ENCODE data around the gene ZNF425. TPM values are rescaled to one million over a fixed set of nuclear protein-coding genes. Genes with fewer than 3 reads are reported as not detected.

Gene ZNF425
- total RNA-seq, 1 donor from 2014 or later: 3.7 TPM

DNA sequence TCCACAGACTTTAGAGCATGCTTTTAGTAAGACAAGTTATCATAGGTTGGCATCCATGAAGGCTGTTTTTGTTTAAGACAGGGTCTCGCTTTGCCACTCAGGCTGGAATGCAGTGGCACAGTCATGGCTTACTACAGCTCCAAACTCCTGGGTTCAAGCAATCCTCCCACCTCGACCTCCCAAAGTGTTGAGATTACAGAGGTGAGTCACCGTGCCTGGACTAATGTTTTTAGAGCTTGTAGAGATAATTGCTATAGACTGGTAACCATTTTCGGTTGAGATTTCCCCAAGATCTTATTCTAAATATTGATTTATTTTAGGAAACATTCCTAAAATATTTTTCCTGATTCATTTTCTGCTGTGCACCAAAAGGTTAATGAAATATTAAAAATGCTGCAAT is 15.8 kb upstream of the ZNF425 start:
- Histone ChIP-seq H3K27me3 (ENCODE audit: control insufficient read depth, insufficient read depth, low read length) (no peaks in the 10 kb centered on the region), H3K4me3 (ENCODE audit: low read depth, low read length) (no peak overlapping the region), H3K36me3 (ENCODE audit: control insufficient read depth, insufficient read depth, low read length) (no peaks in the 10 kb centered on the region)
- TF ChIP-seq, protein P1, sequence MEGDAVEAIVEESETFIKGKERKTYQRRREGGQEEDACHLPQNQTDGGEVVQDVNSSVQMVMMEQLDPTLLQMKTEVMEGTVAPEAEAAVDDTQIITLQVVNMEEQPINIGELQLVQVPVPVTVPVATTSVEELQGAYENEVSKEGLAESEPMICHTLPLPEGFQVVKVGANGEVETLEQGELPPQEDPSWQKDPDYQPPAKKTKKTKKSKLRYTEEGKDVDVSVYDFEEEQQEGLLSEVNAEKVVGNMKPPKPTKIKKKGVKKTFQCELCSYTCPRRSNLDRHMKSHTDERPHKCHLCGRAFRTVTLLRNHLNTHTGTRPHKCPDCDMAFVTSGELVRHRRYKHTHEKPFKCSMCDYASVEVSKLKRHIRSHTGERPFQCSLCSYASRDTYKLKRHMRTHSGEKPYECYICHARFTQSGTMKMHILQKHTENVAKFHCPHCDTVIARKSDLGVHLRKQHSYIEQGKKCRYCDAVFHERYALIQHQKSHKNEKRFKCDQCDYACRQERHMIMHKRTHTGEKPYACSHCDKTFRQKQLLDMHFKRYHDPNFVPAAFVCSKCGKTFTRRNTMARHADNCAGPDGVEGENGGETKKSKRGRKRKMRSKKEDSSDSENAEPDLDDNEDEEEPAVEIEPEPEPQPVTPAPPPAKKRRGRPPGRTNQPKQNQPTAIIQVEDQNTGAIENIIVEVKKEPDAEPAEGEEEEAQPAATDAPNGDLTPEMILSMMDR (IDR thresholded peaks at IDR 0.05; ENCODE audit: insufficient read depth, low read length, severe bottlenecking): no peak
- DNase-seq (ENCODE audit: low read depth): no peak
- FAIRE-seq: no peak

DNA sequence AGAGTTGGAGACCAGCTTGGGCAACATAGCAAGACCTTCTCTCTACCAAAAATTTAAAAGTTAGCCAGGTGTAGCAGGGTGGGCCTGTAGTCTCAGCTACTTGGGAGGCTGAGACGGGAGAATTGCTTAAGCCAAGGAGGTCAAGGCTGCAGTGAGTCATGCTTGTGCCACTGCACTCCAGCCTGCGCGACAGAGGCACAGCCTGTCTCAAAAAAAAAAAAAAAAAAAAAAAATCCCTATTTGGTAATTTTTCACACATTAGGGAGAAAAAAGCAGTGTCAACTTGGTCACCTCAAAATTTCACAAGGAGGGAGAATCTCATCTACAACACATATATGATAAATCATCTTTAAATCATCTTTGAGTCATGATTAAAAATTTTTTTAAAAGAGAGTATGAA is 14.7 kb upstream of the ZNF425 start:
- Histone ChIP-seq H3K27me3 (ENCODE audit: control insufficient read depth, insufficient read depth, low read length) (no peaks in the 10 kb centered on the region), H3K36me3 (ENCODE audit: control insufficient read depth, insufficient read depth, low read length) (no peaks in the 10 kb centered on the region), H3K4me3 (ENCODE audit: low read depth, low read length) (no peak overlapping the region)
- no peak for FAIRE-seq
- TF ChIP-seq, protein P1 (IDR thresholded peaks at IDR 0.05; ENCODE audit: insufficient read depth, low read length, severe bottlenecking): no peak
- DNase-seq (ENCODE audit: low read depth): no peak

DNA sequence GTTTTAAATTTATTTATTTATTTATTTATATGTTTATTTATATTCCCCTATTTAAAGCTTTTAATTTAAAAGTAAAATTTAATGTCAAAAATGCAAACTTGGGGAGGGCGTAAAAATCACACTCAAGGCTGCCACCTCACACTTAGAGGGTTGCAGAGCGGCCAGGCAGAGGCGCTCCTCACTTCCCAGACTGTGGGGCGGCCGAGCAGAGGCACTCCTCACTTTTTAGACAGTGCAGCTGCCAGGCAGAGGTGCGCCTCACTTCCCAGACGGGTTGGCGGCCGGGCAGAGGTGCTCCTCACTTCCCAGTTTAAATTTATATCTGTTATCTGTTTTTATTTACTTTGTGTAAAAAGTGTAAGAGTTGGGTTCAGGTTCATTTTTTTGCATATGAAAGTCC is 10.0 kb upstream of the ZNF425 start:
- no peaks in the 10 kb centered on the region for H3K36me3 ChIP-seq (ENCODE audit: control insufficient read depth, insufficient read depth, low read length)
- TF ChIP-seq, protein P1 (IDR thresholded peaks at IDR 0.05; ENCODE audit: insufficient read depth, low read length, severe bottlenecking): no peak
- no peak for FAIRE-seq

DNA sequence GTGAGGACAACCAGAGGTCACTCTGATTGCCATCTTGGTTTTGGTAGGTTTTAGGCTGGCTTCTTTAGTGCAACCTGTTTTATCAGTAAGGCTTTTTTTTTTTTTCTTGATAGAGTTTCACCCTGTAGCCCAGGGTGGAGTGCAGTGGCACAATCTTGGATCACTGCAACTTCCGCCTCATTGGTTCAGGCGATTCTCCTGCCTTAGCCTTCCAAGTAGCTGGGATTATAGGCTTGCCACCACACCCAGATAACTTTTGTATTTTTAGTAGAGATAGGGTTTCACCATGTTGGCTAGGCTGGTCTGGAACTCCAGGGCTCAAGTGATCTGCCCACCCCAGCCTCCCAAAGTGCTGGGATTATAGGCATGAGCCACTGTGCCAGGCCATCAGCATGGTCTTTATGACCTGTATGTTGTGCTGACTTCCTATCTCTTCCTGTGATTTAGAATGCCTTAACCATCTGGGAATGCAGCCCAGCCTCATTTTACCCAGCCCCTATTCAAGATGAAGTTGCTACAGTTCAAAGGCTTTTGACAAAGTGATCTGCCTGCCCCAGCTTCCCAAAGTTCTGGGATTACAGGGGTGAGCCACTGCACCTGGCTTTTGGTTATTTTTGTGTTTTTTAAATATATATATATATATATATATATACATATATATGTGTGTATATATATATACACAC is 7.0 kb upstream of the ZNF425 start:
- no peak overlapping the region for H3K4me3 ChIP-seq (ENCODE audit: low read depth, low read length)
- DNase-seq (ENCODE audit: low read depth) (no peak), FAIRE-seq (no peak)
- peaks cover 2% of the 10 kb centered on the region for H3K36me3 ChIP-seq (ENCODE audit: control insufficient read depth, insufficient read depth, low read length)
- TF ChIP-seq, protein P1 (IDR thresholded peaks at IDR 0.05; ENCODE audit: insufficient read depth, low read length, severe bottlenecking): no peak
- H3K27me3 ChIP-seq (ENCODE audit: control insufficient read depth, insufficient read depth, low read length): no peaks in the 10 kb centered on the region

More for the DNA sequence above, 10.0 kb upstream of the ZNF425 start:
- H3K27me3 ChIP-seq (ENCODE audit: control insufficient read depth, insufficient read depth, low read length): no peaks in the 10 kb centered on the region
- no peak overlapping the region for H3K4me3 ChIP-seq (ENCODE audit: low read depth, low read length)
- DNase-seq (ENCODE audit: low read depth): no peak

DNA sequence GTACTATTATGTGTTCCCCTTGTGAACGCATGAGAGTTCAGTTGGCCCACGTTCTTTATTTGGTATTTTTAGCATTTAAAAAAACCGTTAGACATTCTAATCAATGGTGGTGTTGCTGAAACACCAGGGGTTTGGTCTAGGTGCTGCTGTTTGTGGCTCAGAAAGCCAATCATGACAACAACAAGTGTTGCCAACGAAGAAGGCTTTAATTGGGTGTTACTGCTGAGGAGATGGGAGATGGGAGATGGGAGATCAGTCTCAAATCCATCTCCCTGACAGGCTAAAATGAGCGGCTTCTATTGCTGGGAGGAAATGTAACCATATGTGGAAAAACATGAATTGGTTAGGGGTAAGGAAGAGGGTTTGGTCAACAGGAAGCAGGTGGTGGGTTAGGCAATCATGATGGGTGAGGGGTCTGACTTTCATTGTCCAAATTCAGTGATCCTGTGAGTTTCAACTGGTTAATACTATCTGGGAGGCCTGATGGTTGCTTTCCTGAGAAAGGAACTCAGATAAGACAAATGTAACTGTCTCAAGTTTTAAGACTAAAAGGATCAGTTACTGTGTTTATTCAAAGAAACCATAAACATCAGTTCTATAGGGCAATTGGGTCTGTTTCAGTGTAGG is 4.6 kb upstream of the ZNF425 start:
- Histone ChIP-seq H3K27me3 (ENCODE audit: control insufficient read depth, insufficient read depth, low read length) (no peaks in the 10 kb centered on the region), H3K4me3 (ENCODE audit: low read depth, low read length) (no peak overlapping the region), H3K36me3 (ENCODE audit: control insufficient read depth, insufficient read depth, low read length) (peaks cover 2% of the 10 kb centered on the region)
- no peak for FAIRE-seq
- no peak for DNase-seq (ENCODE audit: low read depth)
- TF ChIP-seq, protein P1 (IDR thresholded peaks at IDR 0.05; ENCODE audit: insufficient read depth, low read length, severe bottlenecking): no peak
